GM12892 (cell line): ENCODE data around the gene ATP2A1.

Source experiments
- POLR2A ChIP-seq: IDR thresholded peaks from 2 replicates; pipeline ENCODE4 v1.6.1; 2011; ENCODE audit warnings: low read depth, low read length, control low read depth
- POLR2AphosphoS5 ChIP-seq: IDR thresholded peaks from 2 replicates; pipeline ENCODE4 v1.6.1; 2011; ENCODE audit warnings: low read depth, low read length, control low read depth

- TF ChIP-seq POLR2A: peak; percentile 76
- peak; percentile 56 for TF ChIP-seq POLR2AphosphoS5
Observed at GRCh38 chr16:28931801-28932225, 53.5 kb downstream of the ATP2A1 start, which contains the start of gene CD19.
